Dermis microvascular lymphatic vessel endothelial cell (primary cell): Measurements from ENCODE around the gene C17orf67. TPM values are rescaled to one million over a fixed set of nuclear protein-coding genes. Genes with fewer than 3 reads are reported as not detected.
A peak's percentile ranks its signal among the peaks of the same experiment; 100 is the strongest.

Experiments used
- DNase-seq, 2 donors: peaks; one replicate each; pipeline versions ENCODE4 v3.0.0 to v3.0.0-alpha.2; 2010; ENCODE audit warnings: low read depth in 2 of 2
- total RNA-seq: library from RNA; depleted of rRNA; stranded (reverse); fragments of >200 nt; gene quantifications from 2 replicates; pipeline ENCODE4 v1.2.1, GENCODE V29; 2014

C17orf67 gene
- total RNA-seq, 1 donor from 2014 or later: 2.6 TPM

DNA sequence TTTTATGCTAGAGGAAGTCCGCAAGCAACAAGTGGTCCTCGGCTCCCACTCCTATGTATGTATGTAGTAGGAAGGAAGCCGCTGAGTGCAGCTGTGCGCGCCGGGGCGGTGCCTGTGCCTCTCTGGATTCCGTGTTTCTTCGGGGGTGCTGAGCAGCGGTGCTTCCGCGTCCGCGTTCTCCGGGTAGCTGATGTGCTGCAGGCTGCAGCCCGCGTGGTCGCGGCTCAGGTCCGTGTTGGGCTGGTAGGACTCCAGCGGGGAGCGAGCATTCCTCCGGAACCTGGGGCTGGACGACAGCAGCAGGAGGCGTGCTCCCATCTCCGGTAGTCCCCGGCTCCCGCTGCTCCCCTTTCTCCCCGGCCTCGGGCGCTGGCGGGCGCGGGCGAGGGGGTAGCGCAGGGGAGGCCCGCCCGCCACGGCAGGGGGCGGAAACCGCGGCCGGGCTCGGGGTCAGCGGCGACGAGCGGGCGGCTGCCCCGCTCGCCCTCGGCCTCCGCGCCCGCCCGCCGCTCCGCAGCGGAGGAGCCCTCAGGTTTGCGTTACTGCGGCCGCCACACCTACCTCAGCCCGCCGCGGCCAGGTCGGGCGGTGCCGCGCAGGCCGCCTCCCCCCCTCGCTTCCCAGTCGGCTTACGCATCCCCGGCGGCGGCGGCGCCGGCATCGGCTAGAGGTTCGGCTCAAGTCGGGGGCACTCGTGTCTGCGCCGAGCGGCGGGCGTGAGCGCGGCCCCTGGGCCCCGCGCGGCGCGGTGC is 487 bp downstream of the C17orf67 start:
- peak in 1 of 2 donors; percentile 58 for DNase-seq

DNA sequence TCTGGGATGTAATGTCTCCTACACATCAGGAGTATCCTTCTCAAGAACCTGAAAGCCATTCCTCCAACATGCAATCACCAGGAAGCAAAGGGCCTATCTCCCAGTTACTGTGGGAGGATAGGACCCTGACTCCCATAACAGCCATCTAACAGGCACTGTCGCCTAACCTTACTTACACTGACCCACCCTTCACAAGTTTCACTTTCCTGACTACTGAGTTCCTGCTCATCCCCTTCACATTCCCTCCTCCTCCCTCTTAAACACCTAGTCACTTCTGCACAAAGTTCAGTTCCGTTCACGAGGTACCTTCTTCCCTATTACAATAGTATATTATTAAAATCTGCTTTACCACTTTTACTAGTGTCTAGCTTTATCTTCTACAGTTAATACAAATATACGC is 1.3 kb downstream of the C17orf67 start:
- no peak for DNase-seq

DNA sequence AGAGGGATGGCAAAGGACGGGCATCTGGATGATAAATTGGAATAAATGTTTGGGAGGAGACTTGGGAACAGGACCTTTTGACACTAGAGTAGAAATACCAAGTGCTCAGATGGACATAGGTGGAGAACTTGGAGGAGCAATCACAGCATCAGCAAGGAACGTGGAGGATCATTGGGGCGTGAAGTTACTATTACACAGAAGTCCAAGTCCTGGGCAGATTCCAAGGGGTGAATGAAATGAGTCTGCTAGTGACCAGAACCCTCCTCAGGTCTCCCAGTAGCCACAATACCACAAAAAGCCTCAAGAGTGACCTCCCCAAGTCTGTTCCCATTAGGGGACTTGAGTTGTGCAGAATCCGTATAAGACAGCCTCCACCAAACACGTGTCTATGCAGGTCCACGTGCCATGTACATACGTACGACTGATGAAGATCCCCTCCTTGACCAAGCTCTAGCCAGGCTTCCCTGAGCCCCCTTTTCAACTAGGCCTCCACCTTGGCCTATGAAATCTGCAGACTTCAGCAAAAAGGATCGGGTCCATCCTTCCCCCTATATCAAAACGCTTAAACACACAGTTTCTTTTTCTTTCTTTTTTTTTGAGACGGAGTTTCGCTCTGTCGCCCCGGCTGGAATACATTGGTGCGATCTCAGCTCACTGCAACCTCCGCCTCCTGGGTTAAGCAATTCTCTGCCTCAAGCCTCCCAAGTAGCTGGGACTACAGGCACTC is 2.2 kb downstream of the C17orf67 start:
- no peak for DNase-seq

DNA sequence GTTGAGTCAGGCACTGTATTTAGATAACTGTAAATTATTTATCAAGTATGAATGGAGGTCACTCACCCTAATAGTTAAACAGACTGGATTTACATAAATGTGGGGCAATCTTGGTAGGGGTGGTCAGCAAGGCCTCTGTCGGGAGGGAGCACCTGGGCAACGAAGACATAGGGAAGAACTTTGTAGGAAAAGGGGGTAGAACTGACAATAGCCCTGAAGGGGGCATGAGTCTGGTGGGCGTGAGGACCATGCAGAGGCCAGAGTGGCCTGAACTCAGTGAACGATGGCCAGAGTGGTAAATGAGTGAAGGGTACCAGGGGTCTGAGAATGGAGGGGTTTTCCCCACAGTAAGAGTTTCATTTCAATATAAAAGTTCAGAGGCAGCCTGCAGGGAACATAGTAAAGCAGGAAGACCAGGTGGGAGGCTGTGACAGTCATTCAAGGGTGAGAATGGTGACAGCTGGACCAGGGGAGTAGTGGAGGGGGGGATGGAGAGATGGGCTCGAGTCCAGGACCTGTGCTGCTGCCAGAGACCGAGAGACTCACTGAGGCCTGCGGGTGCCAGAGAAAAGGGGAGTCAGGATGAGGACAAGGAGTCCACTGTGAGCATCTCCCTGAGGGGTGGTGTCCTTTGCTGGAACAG is 2.9 kb downstream of the C17orf67 start:
- DNase-seq: no peak

DNA sequence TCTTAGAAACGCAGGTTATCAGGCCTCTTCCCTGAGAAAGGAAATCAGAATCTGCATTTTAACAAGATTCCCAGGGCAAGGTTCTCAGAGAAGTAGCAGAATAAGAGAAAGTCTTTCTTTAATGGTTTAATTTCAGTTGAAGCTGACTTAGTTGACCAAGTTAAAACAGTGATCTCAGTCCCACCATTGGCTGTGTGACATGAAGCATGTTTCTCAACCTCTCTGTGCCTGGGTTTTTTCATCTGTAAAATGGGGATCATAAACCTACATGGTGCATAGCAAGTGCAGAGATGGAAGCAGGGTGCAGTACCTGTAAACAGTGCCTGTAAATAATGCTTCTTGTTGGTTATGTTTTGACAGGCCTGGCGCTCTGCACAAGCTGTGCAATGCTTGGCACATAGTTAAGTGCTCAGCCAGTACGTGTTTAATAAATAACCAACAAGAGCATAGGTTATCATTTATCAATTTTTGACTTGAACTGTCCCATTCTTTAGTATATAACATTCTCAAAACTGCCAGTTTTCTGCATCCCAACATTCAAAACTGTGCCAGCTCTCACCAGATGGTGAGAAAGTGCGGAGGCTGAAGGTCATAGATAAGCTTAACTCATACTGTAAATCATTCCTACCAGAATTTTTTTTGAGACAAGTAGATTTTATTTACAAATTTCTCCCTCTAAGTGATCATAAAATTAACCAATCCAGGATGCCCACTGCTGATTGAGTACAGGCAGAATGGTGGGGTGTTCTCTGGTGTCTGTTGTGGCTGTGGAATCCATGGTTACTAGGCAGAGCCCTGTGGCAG is 6.9 kb downstream of the C17orf67 start:
- no peak for DNase-seq

DNA sequence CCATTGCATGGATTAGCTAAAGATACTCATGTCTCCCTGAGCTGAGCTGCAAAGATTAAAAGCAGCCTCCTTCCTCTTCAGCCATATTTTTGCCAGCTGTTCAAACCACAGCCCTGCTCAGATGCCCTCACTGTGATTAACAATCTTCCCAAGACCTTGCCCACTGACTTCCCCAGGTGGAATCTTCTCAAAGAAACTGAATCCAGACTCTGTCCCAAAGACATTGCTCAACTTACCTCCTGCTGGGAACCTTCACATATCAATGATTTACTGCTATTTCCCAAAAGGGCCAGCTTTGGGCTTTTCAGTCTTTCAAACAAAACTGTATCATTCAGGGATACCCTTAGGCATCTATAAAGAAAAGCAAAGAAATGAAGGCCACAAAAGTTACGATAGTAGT is 9.2 kb downstream of the C17orf67 start:
- no peak for DNase-seq

DNA sequence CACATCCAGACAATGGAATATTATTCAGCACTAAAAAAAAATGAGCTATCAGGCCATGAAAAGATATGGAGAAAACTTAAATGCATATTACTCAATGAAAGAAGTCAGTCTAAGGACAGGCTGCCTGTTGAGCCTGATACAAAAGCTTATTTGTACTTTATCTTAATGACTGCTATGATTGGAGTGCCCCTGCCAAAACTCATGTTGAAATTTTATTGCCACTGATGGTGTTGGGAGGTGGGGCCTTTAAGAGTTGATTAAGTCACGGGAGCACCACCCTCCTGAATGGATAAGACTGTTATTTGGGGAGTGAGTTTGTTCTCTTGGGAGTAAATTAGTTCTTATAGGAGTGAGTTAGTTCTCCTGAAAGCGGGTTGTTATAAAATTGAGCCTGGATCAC is 9.9 kb downstream of the C17orf67 start:
- no peak for DNase-seq

DNA sequence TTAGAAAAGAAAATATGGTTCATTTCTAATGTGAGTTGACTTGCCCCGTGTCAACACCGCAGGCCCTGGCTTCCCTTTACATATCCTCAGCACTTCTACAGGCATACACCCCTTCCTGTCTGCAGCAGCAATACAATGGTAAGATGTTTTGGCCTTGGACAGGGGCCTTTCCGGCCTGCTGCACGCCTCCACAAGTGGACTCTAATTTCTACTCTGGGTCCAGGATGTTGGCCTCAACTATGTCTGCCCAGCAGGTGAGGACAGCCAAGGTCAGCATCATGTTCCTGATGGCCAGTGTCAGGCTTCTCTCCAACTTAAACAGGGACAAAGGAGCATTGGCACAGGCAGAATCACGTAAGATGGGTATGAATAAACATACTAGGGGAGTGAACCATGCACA is 11.0 kb downstream of the C17orf67 start:
- peak in 1 of 2 donors; percentile 92 for DNase-seq

DNA sequence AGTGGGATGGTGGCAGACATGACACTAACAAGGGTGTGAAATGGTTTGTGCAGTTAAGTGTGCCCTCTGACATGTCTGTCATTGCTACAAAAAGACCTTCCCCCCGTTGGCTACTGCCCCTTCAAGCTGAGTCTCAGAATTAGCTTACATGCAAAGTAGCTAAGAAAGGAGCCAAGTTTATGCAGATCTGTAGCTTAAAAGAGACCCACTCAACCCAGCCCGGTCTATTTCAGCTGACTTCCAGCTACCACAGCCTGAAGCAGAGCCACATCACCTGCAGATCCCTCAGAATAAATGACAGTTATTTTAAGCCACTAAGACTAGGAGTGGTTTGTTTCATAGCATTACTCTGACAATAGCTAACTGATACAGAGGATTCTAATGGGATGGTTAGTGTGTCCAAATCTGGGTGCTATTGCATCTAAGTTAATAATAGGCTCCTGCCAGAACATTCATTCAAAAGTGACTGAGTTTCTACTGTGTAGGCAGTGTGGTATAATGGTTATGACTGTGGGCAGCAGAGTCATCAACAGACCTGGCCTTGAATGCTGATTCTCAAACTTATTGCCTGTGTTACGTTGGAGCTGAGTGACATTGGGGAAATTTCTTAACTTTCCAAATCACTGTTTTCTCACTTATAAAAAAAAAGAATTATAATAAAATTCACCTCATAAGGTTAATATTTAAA is 11.7 kb downstream of the C17orf67 start:
- DNase-seq: no peak

DNA sequence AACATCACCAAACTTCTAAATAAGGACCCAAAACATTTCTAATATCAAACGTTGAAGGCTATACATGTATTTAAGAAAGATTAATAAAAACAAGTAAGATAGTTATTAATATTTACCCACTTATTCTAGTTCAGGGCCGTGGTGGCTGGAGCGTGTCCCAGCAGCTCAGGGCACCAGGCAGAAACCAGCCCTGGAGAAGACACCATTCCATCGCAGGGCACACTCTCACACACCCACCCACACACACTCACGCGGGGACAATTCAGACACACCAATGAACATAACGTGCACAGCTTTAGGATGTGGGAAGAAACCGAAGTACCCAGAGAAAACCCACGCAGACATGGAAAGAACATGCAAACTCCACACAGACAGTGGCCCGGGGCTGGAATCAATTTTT is 13.5 kb downstream of the C17orf67 start:
- DNase-seq: no peak

DNA sequence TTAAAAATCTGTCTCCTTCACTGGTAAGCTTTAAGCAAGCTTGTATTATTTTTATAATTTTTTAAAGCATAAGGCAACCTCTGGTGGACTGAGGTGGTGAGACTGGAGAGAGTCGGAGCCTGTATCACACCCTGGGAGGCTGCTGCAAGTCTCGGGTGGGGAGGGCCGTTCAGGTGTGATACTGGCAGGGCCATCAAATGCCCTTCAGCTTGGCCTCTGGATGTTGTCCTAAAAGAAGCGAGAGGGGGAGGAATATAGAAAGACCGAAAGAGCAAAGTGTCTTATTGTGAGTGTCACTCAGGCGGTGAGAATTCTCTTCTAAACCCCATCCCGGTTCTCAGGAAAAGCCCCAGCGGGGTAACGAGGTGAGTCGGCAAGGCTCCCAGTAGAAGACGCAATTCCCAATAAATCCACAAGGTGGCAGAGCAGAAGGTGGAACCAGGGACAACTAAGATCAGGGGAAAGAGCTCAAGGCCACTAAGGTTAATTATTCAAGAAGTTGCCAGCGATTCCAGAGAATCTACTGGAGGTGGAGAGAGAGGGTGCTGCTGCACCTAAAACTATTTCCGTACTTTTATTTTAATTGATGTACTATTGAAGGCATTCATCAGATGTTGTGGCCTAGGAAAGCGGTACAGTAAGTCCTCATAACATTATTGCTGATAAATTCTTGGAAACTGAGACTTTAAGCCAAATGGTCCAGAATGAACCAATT is 14.1 kb downstream of the C17orf67 start:
- DNase-seq: peak; percentile 34 to 75

DNA sequence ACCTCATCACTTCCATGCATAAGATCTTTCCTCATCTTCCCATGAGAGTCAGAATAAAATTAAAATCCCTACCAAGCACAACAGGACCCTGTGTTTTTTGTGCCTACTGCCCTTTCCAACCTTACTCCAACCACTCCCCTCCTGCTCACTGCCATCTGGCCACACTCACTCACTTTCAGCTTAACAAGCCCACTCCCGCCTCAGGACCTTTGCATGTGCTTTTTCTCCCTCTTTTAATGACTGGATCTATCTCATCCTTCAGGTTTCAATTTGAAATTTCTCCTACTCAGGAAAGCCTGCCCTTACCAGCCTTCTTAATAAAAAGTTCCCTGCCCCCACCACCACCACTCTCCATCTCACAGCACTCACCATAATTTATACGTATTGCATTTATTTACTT is 14.7 kb downstream of the C17orf67 start:
- DNase-seq: no peak

DNA sequence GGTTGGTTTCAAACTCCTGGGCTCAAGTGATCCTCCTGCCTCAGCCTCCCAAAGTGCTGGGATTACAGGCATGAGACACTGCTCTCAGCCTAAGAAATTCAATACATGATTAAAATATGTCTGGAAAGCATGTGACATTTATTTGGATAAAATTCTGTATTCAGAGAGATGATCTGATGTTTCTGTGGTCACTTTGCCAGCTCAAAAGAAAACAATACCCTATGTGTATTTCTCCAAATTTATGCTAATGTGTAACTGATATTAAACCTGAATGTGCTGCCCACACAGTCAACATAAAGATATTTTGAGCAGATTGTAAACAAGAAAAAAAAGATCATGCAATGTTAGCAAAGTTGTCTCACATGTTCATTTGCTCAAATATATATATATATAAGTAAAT is 16.7 kb downstream of the C17orf67 start:
- DNase-seq: no peak

DNA sequence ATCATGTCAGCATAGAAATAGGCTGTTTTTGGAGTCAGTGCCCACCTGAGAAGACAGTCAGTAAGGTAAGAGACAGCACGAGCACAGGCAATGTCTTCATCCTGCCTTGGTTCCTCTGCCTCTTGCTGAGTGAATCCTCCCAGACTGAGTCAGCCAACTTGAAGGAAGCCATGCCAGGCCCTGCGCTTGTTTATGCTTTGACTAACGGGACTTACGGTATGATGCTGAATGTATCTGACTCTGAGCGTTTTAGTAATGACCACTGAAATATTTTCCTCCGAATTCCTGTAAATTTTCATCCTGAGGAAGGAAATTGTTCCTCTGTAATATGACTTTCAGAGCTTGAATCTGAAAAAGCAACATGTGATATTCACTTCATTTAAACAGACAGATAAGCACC is 18.0 kb downstream of the C17orf67 start:
- DNase-seq: peak in 1 of 2 donors; percentile 69

DNA sequence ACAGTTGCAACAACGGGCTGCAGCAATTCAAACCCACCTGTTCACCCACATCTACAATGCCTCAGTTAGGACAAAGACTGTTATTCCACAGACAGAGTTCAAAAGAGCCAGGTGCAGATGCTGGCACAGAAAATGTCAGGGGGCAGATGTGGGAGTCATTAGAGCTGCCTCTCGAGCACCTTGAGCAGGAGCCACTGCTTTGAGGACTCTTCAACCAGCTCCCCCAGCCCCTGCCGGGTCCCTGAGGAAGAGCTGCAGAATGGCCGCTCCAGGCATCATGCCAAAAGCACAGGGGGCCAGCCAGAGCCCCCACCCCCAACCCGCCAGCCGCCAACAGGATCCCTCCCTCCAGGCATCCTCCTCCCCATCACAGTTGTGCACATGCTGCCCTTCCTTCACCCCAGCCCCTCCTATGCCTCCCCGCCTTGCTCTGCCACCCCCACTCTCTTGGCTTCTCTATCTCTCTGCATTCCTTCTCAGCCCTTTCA is 20.8 kb downstream of the C17orf67 start:
- DNase-seq: no peak

DNA sequence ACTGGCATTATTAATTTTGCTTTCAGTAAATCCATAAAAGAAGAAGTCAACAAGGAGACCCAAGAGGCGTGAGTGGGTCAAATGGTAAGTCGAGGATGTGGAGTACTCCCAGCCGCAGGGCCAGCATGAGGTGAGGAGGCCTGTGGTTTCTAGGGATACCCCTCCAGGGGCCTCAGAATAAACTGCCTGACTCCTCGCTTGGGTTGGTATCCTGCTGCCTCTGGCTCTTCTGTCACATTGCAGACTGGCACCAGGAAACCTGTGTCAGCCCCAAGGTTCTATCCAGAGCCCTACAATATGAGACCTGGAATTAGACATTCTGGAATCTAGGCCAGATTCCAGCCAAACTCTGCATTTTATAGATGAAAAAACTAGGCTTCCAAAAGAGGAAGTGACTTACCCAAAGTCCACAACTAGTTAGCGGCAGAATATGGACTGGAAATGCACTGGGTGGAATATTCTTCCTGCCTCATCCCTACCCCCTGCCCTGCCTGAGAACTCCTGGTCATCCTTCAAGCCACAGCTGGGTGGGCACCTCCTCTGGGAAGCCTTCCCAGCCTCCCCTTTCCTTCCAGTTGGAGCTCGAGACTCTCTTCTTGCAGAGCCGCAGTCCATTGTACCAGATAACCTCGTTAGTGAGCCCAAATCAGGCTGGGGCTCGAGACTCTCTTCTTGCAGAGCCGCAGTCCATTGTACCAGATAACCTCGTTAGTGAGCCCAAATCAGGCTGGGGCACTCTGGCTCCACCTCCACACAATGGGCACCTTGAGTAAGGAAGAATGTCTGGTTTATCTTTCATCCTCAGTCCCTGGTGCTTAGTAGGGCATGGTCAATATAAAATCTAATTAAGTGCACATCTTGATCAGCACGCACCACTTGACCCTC is 22.6 kb downstream of the C17orf67 start:
- no peak for DNase-seq

DNA sequence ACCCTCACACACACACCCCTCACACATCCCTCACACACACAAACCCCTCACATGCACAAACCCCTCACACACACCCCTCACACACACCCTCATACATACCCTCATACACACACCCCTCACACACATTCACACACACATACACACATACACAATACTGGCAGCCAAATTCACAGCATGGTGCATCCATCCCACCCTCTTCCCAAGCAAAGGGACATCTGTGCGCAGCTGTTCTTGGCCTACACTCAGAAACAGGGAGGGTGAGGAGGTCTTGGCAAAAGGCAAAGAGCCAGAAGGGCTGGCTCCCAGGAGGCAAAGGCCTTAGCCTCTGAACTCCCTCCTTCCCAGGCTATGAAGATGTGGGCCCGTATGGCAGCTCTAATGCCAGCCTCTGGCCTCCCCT is 23.4 kb downstream of the C17orf67 start:
- DNase-seq: no peak

DNA sequence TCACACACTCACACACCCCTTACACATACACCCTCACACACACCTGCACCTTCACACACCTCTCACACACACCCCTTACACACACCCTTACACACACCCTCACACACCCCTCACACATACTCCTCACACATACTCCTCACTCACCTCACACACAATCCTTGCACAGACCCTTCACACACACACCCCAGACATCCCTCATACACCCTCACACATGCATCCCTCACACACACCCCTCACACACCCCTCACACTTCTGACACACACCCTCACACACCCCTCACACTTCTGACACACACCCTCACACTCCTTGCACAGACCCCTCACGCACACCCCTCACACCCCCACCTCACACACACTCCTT is 23.9 kb downstream of the C17orf67 start:
- DNase-seq: no peak

DNA sequence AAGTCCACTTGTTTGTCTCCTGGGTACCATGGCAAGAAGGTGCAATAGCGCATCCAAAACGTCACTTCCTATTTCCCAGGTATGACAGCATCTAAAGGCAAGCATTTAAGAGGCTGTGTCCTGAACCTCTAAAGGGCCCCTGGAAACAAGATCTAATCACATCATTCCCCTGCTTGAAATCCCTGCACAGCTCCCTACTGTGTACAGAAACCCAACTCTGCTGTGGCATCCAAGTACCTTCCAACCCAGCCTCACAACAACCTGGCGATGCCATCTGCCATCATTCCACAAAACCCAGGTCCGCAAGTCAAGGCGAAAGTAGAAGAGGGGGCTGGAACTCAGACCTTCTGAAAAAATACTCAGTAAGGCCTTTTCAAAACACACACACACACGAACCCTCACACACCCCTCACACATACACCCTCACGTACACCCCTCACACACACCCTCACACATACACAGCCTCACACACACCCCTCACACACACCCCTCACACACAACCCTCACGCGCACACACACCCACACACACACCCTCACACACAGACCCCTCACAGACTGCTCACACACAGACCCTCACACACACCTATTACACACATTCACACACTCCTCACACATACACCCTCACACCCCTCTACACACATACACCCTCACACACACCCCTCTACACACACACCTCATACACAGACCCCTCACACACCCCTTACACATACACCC is 24.5 kb downstream of the C17orf67 start:
- DNase-seq: no peak
